ENCODE data around the gene MFSD6.
A peak's percentile ranks its signal among the peaks of the same experiment; 100 is the strongest.

MFSD6 gene

DNA sequence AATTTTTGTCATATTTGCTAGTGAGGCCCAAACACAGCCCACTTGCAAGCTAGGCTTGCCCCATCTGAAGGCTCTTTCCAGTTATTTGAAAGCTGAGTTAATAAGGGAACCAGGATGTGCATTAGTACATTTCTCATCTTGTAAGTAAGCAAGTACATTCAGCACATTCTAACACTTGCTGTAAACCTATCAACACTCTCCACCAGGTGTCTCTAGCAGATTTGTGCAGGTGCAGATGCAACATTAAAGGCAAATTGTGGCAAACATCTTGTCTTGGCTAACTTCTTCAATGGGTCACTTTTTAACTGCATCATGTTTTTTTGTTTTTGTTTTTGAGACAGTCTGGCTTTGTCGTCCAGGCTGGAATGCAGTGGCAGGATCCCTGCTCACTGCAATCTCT is 25.3 kb upstream of the MFSD6 start:
- Mint-ChIP-seq H3K4me1 (peaks cover 7% of the 10 kb centered on the region), H3K9me3 (no peaks in the 10 kb centered on the region), H3K27ac (no peak overlapping the region), H3K27me3 (no peaks in the 10 kb centered on the region), H3K4me3 (no peak overlapping the region)
- peak; percentile 88 for ATAC-seq
- peak in 1 of 2 donors; percentile 28 for DNase-seq

DNA sequence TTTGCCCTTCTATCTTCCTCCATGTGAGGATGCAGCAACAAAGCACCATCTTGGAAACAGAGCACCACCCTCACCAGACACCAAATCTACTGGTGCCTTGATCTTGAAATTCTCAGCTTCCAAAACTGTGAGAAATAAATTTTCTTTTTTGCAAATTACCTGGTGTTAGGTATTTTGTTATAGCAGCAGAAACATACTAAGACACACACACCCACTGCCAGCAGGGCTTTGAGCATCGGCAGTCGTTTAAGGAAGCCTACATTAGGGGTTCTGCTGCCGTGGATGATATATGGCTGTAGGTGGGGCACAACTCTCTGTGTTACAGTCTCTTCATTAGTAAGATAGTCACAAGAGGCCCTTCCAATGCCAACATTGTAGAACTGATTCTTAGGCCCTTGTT is 20.7 kb upstream of the MFSD6 start:
- ATAC-seq (no peak), DNase-seq (no peak)
- H3K4me1 Mint-ChIP-seq = peaks cover 7% of the 10 kb centered on the region
- no peaks in the 10 kb centered on the region for H3K9me3 Mint-ChIP-seq
- H3K27ac Mint-ChIP-seq = no peak overlapping the region
- no peaks in the 10 kb centered on the region for H3K27me3 Mint-ChIP-seq
- H3K4me3 Mint-ChIP-seq = no peak overlapping the region

DNA sequence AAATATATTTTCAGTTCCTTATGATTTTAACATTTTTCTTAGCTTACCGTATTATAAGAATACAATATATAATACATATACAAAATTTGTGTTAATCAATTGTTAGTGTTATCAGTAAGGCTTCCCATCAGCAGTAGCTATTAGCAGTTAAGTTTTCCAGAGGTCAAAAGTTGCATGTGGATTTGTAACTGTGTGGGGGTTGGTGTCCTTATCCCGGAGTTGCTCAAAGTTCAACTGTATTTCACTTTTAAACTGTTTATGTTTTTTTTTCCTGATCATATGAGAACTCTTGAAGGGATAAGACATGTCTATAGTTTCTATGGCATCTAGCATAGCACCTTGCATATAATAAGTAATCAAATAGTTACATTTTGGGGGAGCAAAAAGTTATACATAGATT is 11.9 kb upstream of the MFSD6 start:
- Mint-ChIP-seq H3K27ac (no peak overlapping the region), H3K27me3 (no peaks in the 10 kb centered on the region), H3K4me3 (no peak overlapping the region), H3K4me1 (no peaks in the 10 kb centered on the region), H3K9me3 (no peaks in the 10 kb centered on the region)
- DNase-seq (no peak), ATAC-seq (no peak)

DNA sequence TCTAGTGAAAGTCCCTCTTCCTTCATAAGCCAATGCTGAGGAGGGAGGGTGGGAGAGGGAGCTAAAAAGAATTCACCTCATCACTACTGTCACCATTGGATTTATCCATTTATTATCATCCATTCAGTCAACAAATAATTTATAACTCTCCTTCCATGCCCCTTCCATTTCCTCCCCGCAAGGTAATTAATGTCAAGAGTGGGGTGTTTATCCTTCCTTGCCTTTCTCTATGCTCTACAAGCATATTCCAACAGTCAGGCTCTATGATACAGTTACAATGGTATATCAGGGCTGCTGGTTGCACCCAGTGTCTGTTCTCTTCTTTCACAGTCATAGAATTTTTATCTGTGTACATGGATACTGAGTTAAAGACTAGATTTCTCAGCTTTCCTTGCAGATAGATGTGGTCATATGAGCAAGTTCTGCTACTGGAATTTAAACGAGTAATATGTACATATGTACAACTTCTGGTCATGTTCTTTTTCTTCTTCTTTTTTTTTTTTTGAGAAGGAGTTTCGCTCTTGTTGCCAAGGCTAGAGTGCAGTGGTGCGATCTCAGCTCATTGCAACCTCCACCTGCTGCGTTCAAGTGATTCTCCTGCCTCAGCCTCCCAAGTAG is 5.1 kb upstream of the MFSD6 start:
- Mint-ChIP-seq H3K4me3 (no peak overlapping the region), H3K27ac (no peak overlapping the region), H3K27me3 (no peaks in the 10 kb centered on the region), H3K9me3 (no peaks in the 10 kb centered on the region), H3K4me1 (no peaks in the 10 kb centered on the region)
- DNase-seq (no peak), ATAC-seq (no peak)

DNA sequence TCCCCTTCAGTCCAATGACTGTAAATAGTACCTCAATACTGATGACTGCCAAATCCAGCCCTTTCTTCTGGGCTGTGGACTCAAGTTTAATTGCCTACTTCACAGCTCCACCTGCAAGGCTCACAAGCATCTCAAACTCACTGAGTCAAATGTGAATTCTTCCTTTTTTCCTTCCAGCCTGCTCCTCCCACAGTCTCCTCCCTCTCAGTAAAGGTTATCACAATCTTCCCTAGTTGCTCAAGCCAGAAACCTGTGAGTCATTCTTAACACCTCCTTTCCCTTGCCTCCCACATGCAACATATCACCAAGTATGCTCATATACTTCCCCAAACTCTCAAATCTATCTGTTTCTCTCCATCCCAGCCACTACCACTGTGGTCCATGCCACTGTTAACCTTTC is 3.7 kb upstream of the MFSD6 start:
- Mint-ChIP-seq H3K4me1 (peaks cover under 1% of the 10 kb centered on the region), H3K4me3 (no peak overlapping the region), H3K27me3 (no peaks in the 10 kb centered on the region), H3K27ac (no peak overlapping the region), H3K9me3 (no peaks in the 10 kb centered on the region)
- no peak for DNase-seq
- peak; percentile 24 for ATAC-seq

DNA sequence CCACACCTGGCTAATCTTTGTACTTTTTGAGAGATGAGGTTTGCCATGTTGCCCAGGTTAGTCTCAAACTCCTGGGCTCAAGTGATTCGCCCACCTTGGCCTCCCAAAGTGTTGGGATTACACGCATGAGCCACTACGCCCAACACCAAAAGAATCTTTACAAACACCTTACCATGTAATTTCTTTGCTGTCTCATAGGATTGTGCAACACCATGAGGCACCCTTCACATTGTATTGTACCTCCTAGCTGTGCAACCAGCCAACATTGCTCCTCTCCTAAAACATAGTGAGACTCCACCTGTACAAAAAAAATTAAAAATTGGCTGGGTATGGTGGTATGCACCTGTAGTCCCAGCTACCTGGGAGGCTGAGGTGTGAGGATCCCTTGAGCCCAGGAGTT is 3.1 kb upstream of the MFSD6 start:
- Mint-ChIP-seq H3K4me3 (no peak overlapping the region), H3K9me3 (no peaks in the 10 kb centered on the region), H3K27ac (no peak overlapping the region), H3K27me3 (no peaks in the 10 kb centered on the region), H3K4me1 (peaks cover 7% of the 10 kb centered on the region)
- DNase-seq (no peak), ATAC-seq (no peak)

DNA sequence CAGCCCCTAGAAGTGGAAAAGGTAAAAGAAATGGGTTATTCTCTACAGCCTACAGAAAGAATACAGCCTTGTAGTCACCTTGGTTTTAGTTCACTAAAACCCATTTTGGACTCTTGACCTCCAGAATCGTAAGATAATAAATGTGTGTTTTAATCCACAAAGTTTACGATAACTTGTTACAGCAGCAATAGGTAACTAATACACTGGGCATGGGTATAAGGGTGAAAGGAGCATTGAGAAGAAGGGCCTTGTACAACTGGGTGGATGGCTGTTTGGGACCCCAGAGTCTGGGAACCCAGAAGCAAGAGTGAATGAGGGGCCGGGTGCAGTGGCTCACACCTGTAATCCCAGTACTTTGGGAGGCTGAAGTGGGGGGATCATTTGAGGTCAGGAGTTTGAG is 2.2 kb upstream of the MFSD6 start:
- H3K4me3 Mint-ChIP-seq = no peak overlapping the region

DNA sequence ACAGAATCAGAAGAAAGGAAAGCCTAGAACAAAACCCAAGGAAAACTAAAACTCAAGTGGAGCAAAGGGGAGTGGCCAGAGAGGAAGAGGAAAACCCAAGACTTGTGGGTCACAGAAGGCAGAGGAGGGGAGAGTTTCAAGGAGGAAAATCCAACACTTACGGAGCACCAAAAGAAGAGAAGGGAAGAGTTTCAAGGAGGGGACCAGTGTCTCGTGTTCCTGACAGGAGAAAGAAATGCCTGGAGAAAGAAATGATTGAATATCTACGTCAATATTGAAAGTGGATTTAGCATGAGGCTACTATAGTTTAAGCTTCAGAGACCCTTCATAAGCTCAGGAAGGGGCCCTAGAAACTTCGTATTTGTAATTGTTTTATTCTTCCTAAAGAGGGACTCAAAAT is 1.4 kb upstream of the MFSD6 start:
- Mint-ChIP-seq H3K27me3 (no peaks in the 10 kb centered on the region), H3K4me3 (no peak overlapping the region), H3K9me3 (no peaks in the 10 kb centered on the region), H3K27ac (no peak overlapping the region), H3K4me1 (peaks cover 24% of the 10 kb centered on the region)
- no peak for ATAC-seq
- DNase-seq = no peak

More for the DNA sequence above, 2.2 kb upstream of the MFSD6 start:
- DNase-seq (no peak), ATAC-seq (no peak)
- Mint-ChIP-seq H3K4me1 (peaks cover 16% of the 10 kb centered on the region), H3K9me3 (no peaks in the 10 kb centered on the region), H3K27ac (no peak overlapping the region), H3K27me3 (no peaks in the 10 kb centered on the region)

DNA sequence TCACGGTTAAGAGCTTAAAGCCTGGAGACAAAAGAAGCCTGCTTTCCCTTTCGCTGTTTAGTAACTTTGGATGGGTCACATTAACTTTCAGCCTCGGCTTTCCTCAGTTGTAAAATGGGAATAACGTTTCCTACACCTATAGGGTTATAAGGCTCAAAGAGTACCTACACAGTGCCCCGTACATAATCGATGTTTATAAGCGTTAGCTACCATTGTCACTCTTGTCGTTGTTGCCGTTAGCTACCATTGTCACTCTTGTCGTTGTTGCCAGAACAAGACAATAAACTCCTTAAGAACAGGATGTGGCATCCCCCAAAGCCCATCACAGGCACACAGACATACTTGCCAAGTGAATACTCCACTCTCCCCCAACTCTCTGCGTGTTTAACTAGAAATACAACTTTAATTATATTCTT is 901 bp upstream of the MFSD6 start:
- H3K4me3 Mint-ChIP-seq = peak overlapping the region in 1 of 2 donors; percentile 81
- DNase-seq (peak in 1 of 2 donors; percentile 70), ATAC-seq (peak; percentile 63)
- H3K27me3 Mint-ChIP-seq = no peaks in the 10 kb centered on the region
- H3K4me1 Mint-ChIP-seq = peaks cover 28% of the 10 kb centered on the region
- no peaks in the 10 kb centered on the region for H3K9me3 Mint-ChIP-seq
- H3K27ac Mint-ChIP-seq = peak overlapping the region in 1 of 2 donors; percentile 95

DNA sequence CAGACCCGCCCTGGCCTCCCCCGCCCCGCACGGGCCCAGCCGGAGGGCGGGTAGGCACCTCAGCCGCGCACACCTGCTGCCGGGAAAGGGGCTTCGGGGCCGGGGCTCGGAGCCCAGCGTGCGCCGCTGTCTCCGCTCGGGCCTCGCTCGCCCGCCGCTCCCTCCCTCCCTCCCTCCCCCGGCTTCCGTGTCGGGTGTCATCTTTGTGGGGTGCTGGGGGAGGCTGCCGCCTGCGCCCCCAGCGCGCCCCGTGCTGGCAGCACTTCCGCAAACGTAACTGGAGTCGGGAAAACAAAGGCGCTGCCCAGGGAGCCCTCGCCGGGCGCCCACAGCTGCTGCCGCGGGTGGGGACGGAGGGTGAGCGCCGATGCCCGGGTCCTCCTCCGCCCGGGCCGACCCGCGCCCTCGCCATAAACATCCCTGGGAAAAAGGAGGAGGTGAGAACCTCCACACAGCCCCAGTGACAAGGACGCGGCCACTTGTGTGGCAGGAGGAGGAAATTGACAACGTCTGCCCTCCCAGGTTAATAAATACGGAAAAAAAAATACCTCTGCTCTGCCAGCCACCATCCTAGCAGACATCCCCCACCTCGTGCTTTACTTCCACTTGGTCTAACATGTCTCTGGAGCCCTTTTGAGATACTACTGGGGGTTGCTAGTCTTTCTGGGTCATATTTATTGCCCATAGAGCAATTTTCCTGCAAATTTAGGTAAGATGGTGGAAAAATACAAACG is 550 bp downstream of the MFSD6 start:
- peak overlapping the region; percentile 78 to 85 for H3K4me3 Mint-ChIP-seq
- H3K4me1 Mint-ChIP-seq = peaks cover 43% of the 10 kb centered on the region
- DNase-seq = peak; percentile 73 to 78
- no peaks in the 10 kb centered on the region for H3K9me3 Mint-ChIP-seq
- ATAC-seq = peak; percentile 62
- peak overlapping the region; percentile 94 to 97 for H3K27ac Mint-ChIP-seq
- no peaks in the 10 kb centered on the region for H3K27me3 Mint-ChIP-seq

DNA sequence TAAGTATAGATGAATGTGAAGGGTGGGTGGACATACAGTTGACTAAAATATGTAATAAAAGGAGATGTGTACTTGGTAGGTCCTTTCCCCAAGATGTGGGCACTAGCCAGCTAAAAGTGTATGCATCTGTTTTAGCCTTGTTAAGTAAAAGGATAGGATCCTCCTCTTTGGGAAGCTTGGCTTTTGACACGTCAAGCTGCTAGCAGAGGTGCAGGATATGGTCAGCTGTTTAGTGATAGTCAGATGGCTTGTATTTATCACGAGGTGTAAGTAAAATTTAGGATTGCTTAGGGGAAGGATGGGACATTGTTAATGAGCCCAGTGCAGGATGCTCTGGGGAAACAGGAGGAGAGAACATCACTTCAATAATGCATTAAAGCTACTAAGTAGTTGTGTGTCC is 1.5 kb downstream of the MFSD6 start:
- Mint-ChIP-seq H3K4me1 (peaks cover 48% of the 10 kb centered on the region), H3K27ac (peak overlapping the region in 1 of 2 donors; percentile 94)

DNA sequence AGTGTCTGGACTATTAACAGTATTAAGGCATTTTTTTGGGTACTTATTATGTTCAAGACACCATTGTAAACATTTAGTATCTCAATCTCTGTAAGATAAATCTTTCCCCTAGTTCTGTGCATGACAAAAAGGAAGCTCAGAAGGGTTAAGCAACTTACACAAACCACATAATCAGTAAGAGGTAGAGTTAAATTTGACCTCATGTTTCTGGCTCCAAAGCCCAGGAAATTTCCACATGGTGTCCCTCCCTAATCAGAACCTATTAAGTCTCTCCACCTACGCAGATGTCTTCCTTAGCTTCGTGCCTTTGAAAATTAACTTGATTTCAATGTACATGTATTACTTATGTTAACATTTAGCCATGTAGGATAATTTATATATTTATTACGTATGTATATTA is 2.0 kb downstream of the MFSD6 start:
- H3K9me3 Mint-ChIP-seq = no peaks in the 10 kb centered on the region
- H3K27me3 Mint-ChIP-seq = no peaks in the 10 kb centered on the region
- peak overlapping the region in 1 of 2 donors; percentile 94 for H3K27ac Mint-ChIP-seq
- peak overlapping the region; percentile 78 to 85 for H3K4me3 Mint-ChIP-seq
- DNase-seq (no peak), ATAC-seq (no peak)
- H3K4me1 Mint-ChIP-seq = peaks cover 52% of the 10 kb centered on the region

More for the DNA sequence above, 1.5 kb downstream of the MFSD6 start:
- no peak for ATAC-seq
- no peaks in the 10 kb centered on the region for H3K9me3 Mint-ChIP-seq
- peak overlapping the region; percentile 78 to 85 for H3K4me3 Mint-ChIP-seq
- no peak for DNase-seq
- no peaks in the 10 kb centered on the region for H3K27me3 Mint-ChIP-seq

DNA sequence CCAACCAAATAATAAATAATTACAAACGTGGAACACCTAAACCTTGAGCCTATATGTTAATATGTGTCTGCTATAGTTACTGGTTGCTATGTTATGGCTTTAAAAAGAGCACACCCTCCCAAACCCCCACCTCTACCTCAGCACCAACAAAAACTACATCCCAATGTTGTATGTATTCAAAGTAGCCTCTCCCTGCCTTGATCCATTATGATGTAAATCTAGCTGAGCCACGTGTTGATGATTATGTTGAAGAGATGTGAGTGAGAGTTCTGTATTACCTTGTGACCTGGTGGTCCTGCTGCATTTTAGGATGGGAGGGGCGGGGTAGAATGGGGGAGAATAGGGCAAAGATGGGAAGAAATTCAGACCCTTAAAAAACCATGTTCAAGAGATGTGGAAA is 4.8 kb downstream of the MFSD6 start:
- Mint-ChIP-seq H3K4me3 (peak overlapping the region; percentile 34 to 57), H3K9me3 (no peaks in the 10 kb centered on the region), H3K4me1 (peaks cover 77% of the 10 kb centered on the region), H3K27ac (peak overlapping the region in 1 of 2 donors; percentile 87), H3K27me3 (no peaks in the 10 kb centered on the region)
- DNase-seq (no peak), ATAC-seq (no peak)

DNA sequence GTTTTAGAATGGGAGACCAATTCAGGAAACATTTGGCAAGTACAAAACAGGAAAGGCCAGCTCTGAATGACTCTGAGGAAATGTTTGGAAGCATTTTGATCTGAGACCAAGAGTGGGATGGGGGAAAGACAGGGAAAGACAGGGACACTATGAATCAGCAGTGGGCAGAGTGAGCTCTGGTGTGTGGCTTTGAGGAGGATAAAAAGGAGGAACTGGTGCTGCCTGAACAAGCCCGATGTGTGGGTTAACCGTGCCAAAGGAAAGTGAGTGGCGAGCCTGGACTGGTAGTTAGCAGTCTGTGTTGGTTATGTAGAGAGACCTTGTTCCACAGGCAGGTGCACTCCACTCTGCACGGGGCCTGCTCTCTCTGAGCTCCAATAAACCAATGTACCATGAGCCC is 5.3 kb downstream of the MFSD6 start:
- no peak for DNase-seq
- H3K9me3 Mint-ChIP-seq = no peaks in the 10 kb centered on the region
- H3K4me3 Mint-ChIP-seq = peak overlapping the region; percentile 39 to 57
- peak overlapping the region; percentile 65 to 87 for H3K27ac Mint-ChIP-seq
- no peak for ATAC-seq
- peaks cover 81% of the 10 kb centered on the region for H3K4me1 Mint-ChIP-seq
- H3K27me3 Mint-ChIP-seq = no peaks in the 10 kb centered on the region

DNA sequence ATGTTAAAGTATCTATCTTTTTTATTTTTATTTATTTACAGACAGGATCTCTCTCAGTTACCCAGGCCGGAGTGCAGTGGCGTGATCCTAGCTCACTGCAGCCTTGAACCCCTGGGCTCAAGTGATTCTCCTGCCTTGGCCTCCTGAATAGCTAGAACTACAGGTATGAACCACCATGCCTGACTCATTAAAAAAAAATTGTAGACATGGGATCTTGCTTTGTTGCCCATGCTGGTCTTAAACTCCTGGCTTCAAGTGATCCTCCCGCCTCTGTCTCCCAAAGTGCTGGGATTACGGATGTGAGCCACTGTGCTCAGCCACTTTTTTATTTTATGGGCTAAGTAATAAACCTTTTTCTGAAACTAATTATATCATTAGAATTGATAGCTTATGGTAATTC is 7.1 kb downstream of the MFSD6 start:
- peak overlapping the region in 1 of 2 donors; percentile 94 for H3K27ac Mint-ChIP-seq
- no peak for ATAC-seq
- no peaks in the 10 kb centered on the region for H3K9me3 Mint-ChIP-seq
- no peak for DNase-seq
- H3K4me3 Mint-ChIP-seq = peak overlapping the region; percentile 18 to 76
- no peaks in the 10 kb centered on the region for H3K27me3 Mint-ChIP-seq
- H3K4me1 Mint-ChIP-seq = peaks cover 87% of the 10 kb centered on the region

Data from stimulated activated naive CD8-positive, alpha-beta T cell treated with anti-CD3 and anti-CD28 coated beads, Interleukin-15, amount 100 ng/mL, for 72 hours (primary cell).